ENCODE data around the gene CACNG4.

Gene CACNG4

GRCh38 chr17:66988069-66988798 is 23.7 kb downstream of the CACNG4 start:
- DNase-seq, result no peak

DNA sequence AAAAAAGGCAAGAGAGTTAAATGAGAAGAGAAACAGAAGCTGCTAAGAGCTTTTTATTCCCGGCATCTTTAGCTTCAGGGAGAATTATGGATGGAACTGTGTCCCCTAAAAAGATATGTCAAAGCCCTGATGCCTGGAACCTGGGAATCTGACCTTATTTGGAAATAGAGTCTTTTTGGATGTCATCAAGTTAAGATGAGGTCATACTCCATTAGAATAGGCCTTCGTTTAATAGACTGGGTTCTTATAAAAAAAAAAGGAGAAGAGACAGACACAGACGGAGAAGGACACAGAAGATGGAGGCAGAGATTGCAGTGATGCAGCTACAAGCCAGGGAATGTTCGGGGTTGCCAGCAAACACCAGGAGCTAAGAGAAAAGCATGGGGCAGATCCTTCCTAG is 24.6 kb downstream of the CACNG4 start:
- DNase-seq, result no peak

- no peak for DNase-seq
These were observed 25.1 kb downstream of the CACNG4 start for GRCh38 chr17:66989579-66989978.

GRCh38 chr17:66990047-66990446 is 25.5 kb downstream of the CACNG4 start:
- no peak for DNase-seq

- DNase-seq, result no peak
These were observed 28.5 kb downstream of the CACNG4 start for GRCh38 chr17:66992911-66993442.

- DNase-seq, result no peak
These were observed 29.9 kb downstream of the CACNG4 start for GRCh38 chr17:66994361-66994760.

GRCh38 chr17:66994930-66995535 is 30.5 kb downstream of the CACNG4 start:
- no peak for DNase-seq

- DNase-seq, result no peak
These were observed 31.4 kb downstream of the CACNG4 start for GRCh38 chr17:66995944-66996343.

- no peak for DNase-seq
These were observed 32.4 kb downstream of the CACNG4 start for GRCh38 chr17:66996926-66997325.

DNA sequence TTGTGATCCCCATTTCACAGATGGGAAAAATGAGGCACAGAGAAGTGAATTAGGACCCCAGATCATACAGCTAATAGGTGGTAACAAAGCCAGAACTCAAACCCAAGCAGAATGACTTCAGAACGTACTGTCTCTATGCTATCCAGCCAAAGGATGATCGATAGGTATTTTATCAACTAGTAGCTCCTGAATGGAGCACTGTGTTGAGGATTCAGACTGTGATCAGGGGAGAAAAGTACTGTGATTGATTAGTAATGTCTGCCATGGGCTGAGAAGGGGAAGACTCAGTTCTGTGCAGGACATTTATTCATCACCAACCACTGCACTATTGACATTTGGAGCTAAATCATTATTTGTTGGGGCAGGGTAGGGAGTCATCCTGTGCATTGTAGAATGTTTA is 38.7 kb downstream of the CACNG4 start:
- no peak for DNase-seq

DNA sequence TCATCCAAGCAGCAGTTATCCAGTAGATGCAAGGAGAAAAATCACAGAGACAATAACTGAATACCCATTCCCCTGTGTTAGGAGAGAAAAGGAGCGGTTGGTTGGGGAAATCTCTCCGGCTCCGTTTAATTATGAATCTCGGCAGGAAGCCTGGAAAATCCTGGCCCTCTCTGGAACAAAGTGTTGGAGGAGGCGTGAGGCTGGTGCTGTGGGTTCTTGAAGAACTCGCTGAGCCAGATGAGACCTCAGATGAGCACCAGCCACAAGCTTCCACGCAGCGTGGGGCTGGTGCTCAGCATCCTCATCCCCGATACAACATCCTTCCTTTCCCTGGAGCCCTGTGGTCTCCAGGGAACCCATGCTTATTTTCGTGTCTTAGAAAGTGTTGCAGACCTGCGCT is 39.7 kb downstream of the CACNG4 start:
- DNase-seq, result no peak

GRCh38 chr17:67007266-67007665 is 42.8 kb downstream of the CACNG4 start:
- no peak for DNase-seq

DNA sequence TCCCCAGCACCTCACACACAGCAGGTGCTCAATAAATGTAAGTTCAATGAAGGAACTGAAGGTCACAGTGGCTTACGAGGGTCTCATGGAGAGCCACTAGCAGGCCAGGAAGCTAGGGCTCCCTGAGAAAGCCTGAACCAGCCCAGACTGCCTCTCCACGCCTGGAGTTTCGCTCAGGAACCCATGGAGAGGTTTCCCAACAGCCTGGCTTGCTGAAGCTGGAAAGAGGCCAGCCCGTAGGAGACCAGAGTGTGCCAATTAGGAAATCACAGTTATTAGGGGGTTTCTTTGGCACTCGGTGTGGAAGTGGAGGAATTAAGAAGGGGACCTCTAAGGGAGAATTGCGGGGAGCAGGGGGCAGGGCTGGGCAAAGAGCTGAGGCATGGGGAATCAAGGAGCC is 43.6 kb downstream of the CACNG4 start:
- no peak for DNase-seq

GRCh38 chr17:67011527-67012175 is 47.1 kb downstream of the CACNG4 start:
- DNase-seq, result no peak

- no peak for DNase-seq
These were observed 49.4 kb downstream of the CACNG4 start for GRCh38 chr17:67013891-67014290.

DNA sequence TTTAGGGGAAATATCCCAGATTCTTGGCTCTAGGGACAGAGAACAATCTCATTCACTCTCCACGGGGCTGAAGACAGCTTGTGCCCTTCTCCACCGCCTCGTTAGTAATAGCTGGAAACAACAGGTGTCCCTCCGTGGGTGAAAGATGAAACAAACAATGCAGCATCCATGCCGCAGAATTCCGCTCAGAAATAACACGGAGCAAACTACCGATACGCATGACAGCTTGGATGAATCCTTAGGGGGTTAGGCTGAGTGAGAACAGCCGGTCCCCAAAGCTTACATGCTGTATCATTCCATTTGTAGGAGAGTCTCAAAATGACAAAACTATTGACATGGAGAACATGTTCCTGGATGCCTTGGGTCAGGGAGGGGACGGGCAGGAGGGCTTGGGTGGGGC is 50.5 kb downstream of the CACNG4 start:
- DNase-seq, result no peak

- no peak for DNase-seq
These were observed 51.7 kb downstream of the CACNG4 start for GRCh38 chr17:67016039-67016762.

- no peak for DNase-seq
These were observed 53.4 kb downstream of the CACNG4 start for GRCh38 chr17:67017910-67018309.

- no peak for DNase-seq
These were observed 54.2 kb downstream of the CACNG4 start for GRCh38 chr17:67018471-67019434.

- DNase-seq, result no peak
These were observed 55.3 kb downstream of the CACNG4 start for GRCh38 chr17:67019809-67020208.

DNA sequence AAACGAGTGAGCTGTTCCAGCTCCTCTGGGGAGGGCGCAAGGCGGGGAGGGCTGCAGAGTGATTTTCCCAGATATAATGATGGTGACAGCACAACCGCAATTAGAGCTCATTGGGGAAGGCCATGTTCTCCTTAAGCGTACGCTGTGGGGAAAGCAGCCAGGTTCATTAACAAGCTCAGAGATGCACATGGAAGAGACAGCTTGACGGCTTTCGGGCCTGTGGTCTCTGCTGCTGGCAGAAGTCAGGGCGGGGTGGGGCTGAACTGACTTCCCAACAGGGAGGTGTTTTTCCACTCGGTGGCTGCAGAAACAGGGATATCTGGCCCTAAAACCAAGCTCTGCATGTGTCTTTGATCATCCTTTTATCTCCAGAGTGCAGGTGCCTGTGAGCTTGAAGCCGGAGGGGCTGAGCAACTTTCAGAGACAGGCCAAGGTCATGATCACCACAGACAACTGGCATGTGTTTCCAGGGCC is 55.8 kb downstream of the CACNG4 start:
- DNase-seq, result no peak

DNA sequence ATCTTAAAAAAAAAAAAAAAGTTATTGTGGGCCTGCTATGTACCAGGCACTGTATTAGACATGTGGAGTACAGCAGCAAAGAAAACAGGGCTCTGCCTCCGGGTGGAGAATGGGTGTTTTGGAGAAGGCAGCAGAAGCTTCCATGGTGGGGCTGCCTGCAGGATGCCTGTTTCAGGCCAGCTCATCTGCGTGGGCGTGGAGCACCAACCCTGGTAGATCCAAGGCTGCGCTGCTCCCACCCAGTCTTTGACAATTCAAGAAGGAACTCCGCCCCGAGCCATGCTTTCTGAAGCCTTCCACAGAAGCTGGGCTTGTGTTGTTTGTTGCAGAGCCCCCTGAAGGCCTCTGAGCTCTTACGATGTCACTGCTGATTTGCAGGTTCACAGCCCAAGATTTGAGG is 56.7 kb downstream of the CACNG4 start:
- no peak for DNase-seq
